Measurements from ENCODE around the gene NKAIN2.

The NKAIN2 gene

GRCh38 chr6:124371974-124372475 is 568.4 kb downstream of the NKAIN2 start:
- Histone ChIP-seq H3K36me3 (replicated peaks; ENCODE audit: insufficient read depth, low read length) (no peaks in the 10 kb centered on the region), H3K9ac (ENCODE audit: low read length) (no peak overlapping the region), H3K79me2 (ENCODE audit: low read length) (no peaks in the 10 kb centered on the region), H2AFZ (ENCODE audit: low read length) (no peak overlapping the region), H3K9me2 (replicated peaks; ENCODE audit: insufficient read depth, low read length) (no peaks in the 10 kb centered on the region), H3K4me1 (ENCODE audit: low read length) (no peaks in the 10 kb centered on the region), H3K4me3 (ENCODE audit: low read length) (no peak overlapping the region), H3K9me3 (replicated peaks; ENCODE audit: insufficient read depth, low read length) (no peaks in the 10 kb centered on the region), H3F3A (ENCODE audit: insufficient read depth, low read length) (no peaks in the 10 kb centered on the region), H3K4me2 (ENCODE audit: low read depth, low read length) (no peak overlapping the region), H4K20me1 (ENCODE audit: insufficient read depth, low read length) (no peaks in the 10 kb centered on the region), H3K27me3 (replicated peaks; ENCODE audit: insufficient read depth, low read length) (no peaks in the 10 kb centered on the region), H3K27ac (ENCODE audit: low read length) (no peak overlapping the region)
- TF ChIP-seq EZH2phosphoT487 (IDR thresholded peaks at IDR 0.05; ENCODE audit: low read length) (no peak), EZH2 (optimal IDR thresholded peaks at IDR 0.05; ENCODE audit: low read depth, low read length) (no peak), CTCF (IDR thresholded peaks at IDR 0.05; ENCODE audit: low read length) (no peak)
- DNase-seq = no peak

- no peaks in the 10 kb centered on the region for H3K79me2 ChIP-seq (ENCODE audit: low read length)
- H2AFZ ChIP-seq (ENCODE audit: low read length) = no peak overlapping the region
- no peaks in the 10 kb centered on the region for H3K4me1 ChIP-seq (ENCODE audit: low read length)
- H3K4me2 ChIP-seq (ENCODE audit: low read depth, low read length) = no peak overlapping the region
- no peaks in the 10 kb centered on the region for H3K27me3 ChIP-seq (replicated peaks; ENCODE audit: insufficient read depth, low read length)
- DNase-seq = no peak
- H3K9me2 ChIP-seq (replicated peaks; ENCODE audit: insufficient read depth, low read length) = no peaks in the 10 kb centered on the region
- H3K27ac ChIP-seq (ENCODE audit: low read length) = no peak overlapping the region
- no peak overlapping the region for H3K4me3 ChIP-seq (ENCODE audit: low read length)
- TF ChIP-seq EZH2phosphoT487 (IDR thresholded peaks at IDR 0.05; ENCODE audit: low read length) (no peak), CTCF (IDR thresholded peaks at IDR 0.05; ENCODE audit: low read length) (no peak), EZH2 (optimal IDR thresholded peaks at IDR 0.05; ENCODE audit: low read depth, low read length) (no peak)
- no peaks in the 10 kb centered on the region for H3K9me3 ChIP-seq (replicated peaks; ENCODE audit: insufficient read depth, low read length)
- no peaks in the 10 kb centered on the region for H4K20me1 ChIP-seq (ENCODE audit: insufficient read depth, low read length)
- H3K9ac ChIP-seq (ENCODE audit: low read length) = no peak overlapping the region
- no peaks in the 10 kb centered on the region for H3K36me3 ChIP-seq (replicated peaks; ENCODE audit: insufficient read depth, low read length)
- no peaks in the 10 kb centered on the region for H3F3A ChIP-seq (ENCODE audit: insufficient read depth, low read length)
Observed at GRCh38 chr6:124373386-124373785, 569.7 kb downstream of the NKAIN2 start.

GRCh38 chr6:124389127-124389526 is 585.5 kb downstream of the NKAIN2 start:
- Histone ChIP-seq H4K20me1 (ENCODE audit: insufficient read depth, low read length) (no peaks in the 10 kb centered on the region), H3K4me2 (ENCODE audit: low read depth, low read length) (no peak overlapping the region), H2AFZ (ENCODE audit: low read length) (no peak overlapping the region), H3K4me3 (ENCODE audit: low read length) (no peak overlapping the region), H3K4me1 (ENCODE audit: low read length) (no peaks in the 10 kb centered on the region), H3K36me3 (replicated peaks; ENCODE audit: insufficient read depth, low read length) (no peaks in the 10 kb centered on the region), H3K27me3 (replicated peaks; ENCODE audit: insufficient read depth, low read length) (no peaks in the 10 kb centered on the region), H3K27ac (ENCODE audit: low read length) (no peak overlapping the region), H3K9me2 (replicated peaks; ENCODE audit: insufficient read depth, low read length) (no peaks in the 10 kb centered on the region), H3K79me2 (ENCODE audit: low read length) (no peaks in the 10 kb centered on the region), H3K9me3 (replicated peaks; ENCODE audit: insufficient read depth, low read length) (no peaks in the 10 kb centered on the region; the same call in 1 of the 2 replicates), H3K9ac (ENCODE audit: low read length) (no peak overlapping the region), H3F3A (ENCODE audit: insufficient read depth, low read length) (no peaks in the 10 kb centered on the region)
- DNase-seq = no peak
- no peak for TF ChIP-seq EZH2 (optimal IDR thresholded peaks at IDR 0.05; ENCODE audit: low read depth, low read length)
- no peak for TF ChIP-seq CTCF (IDR thresholded peaks at IDR 0.05; ENCODE audit: low read length)
- no peak for TF ChIP-seq EZH2phosphoT487 (IDR thresholded peaks at IDR 0.05; ENCODE audit: low read length)
